Hematopoietic multipotent progenitor cell treated with erythropoietin and hydrocortisone succinate and interleukin-3 and kit ligand, for 17 days (in vitro differentiated cells): ENCODE data around the gene ZNF679.
A peak's percentile ranks its signal among the peaks of the same experiment; 100 is the strongest.
"Not testable (repeated sequence)": the region's sequence is repeated elsewhere in the genome, so short reads cannot be mapped to it uniquely, and the experiment has no call there.

Experiments
- DNase-seq: peaks from one replicate; pipeline ENCODE4 v3.0.0-alpha.2; 2015; ENCODE audit warnings: low spot score

The ZNF679 gene

DNA sequence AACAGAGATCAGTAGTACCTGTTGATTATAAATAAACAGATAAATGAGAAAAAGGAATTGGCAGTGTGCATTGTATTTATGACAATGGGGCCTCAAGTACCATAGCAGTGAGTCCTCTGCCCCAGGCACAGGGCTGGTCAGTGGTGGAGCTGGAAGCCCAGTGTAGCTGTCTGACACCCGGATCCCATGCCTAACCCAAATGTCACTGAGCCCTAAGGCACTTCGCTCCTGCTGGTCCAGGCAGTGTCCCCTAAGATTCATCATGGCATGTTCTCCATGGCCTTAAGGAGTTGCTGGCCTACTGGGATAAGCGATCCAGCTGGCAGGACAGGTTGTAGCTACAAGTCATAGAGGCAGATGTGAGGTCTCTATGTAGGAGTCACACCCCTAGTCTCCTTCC is 82.2 kb downstream of the ZNF679 start:
- DNase-seq: no peak

DNA sequence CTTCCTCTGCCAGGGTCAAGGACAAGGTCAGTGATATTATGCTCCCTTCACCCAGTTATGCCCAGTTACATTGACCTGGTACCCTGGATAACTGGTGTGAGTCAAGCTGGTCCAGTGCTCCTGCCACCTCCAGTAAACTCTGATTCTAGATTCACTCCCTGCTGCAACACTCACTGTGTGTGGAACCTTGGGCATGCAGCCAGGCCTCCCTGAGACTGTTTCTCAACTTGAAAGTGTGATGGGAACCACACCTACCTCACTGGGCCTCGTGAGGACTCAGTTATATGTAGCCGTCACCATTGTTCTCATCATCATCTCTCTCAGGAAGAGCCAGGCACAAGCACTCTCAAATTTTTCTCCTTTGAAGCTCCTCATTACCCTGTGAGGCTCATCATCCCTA is 84.6 kb downstream of the ZNF679 start:
- DNase-seq: no peak

GRCh38 chr7:64313740-64314491 is 85.6 kb downstream of the ZNF679 start, which contains the start of gene ZNF736:
Gene ZNF736, plus strand, starts transcription at chr7:64313961. Its CDS starts 190 bp downstream, at chr7:64314151.
- DNase-seq: peak; percentile 27

GRCh38 chr7:64314566-64314965 is 86.3 kb downstream of the ZNF679 start:
- no peak for DNase-seq

GRCh38 chr7:64316031-64316742 is 87.9 kb downstream of the ZNF679 start:
- not testable (repeated sequence) for DNase-seq
